Pulmonary artery endothelial cell (primary cell): ENCODE results near the gene ADAMTS13. TPM values are rescaled to one million over a fixed set of nuclear protein-coding genes. Genes with fewer than 3 reads are reported as not detected.

Experiments used
- DNase-seq: peaks from one replicate; pipeline ENCODE4 v3.0.0-alpha.2; 2011; ENCODE audit warnings: low read depth, low spot score
- total RNA-seq: library from RNA; depleted of rRNA; stranded (reverse); fragments of >200 nt; gene quantifications from 2 replicates; pipeline ENCODE4 v1.2.3, GENCODE V29; 2014

Gene ADAMTS13
- total RNA-seq, 1 donor from 2014 or later, result 0.66 TPM

- no peak for DNase-seq
These were observed 32.2 kb downstream of the ADAMTS13 start for GRCh38 chr9:133454325-133454724.

- no peak for DNase-seq
These were observed 32.9 kb downstream of the ADAMTS13 start for GRCh38 chr9:133454943-133455673.

- DNase-seq, result no peak
These were observed 33.8 kb downstream of the ADAMTS13 start for GRCh38 chr9:133455936-133456335.

- no peak for DNase-seq
These were observed 34.2 kb downstream of the ADAMTS13 start for GRCh38 chr9:133456409-133456808.

- no peak for DNase-seq
These were observed 35.1 kb downstream of the ADAMTS13 start for GRCh38 chr9:133457233-133457632.

GRCh38 chr9:133457748-133458147, 35.6 kb downstream of the ADAMTS13 start:
- no peak for DNase-seq

GRCh38 chr9:133458643-133459312, 36.6 kb downstream of the ADAMTS13 start:
- no peak for DNase-seq

GRCh38 chr9:133459476-133460404, 37.6 kb downstream of the ADAMTS13 start, which contains the start of gene CACFD1:
Gene CACFD1 (plus strand): TSS chr9:133459978. CDS start chr9:133460067, 89 bp downstream.
- DNase-seq, result peak; percentile 74

GRCh38 chr9:133460405-133461175, 38.4 kb downstream of the ADAMTS13 start:
- no peak for DNase-seq

GRCh38 chr9:133461975-133462374, 39.8 kb downstream of the ADAMTS13 start:
- DNase-seq, result no peak

- no peak for DNase-seq
These were observed 41.2 kb downstream of the ADAMTS13 start for GRCh38 chr9:133463234-133463863.

- no peak for DNase-seq
These were observed 41.9 kb downstream of the ADAMTS13 start for GRCh38 chr9:133463864-133464615.

- DNase-seq, result no peak
These were observed 42.5 kb downstream of the ADAMTS13 start for GRCh38 chr9:133464638-133465037.

- DNase-seq, result no peak
These were observed 43.8 kb downstream of the ADAMTS13 start for GRCh38 chr9:133465984-133466383.

GRCh38 chr9:133467101-133467500, 44.9 kb downstream of the ADAMTS13 start:
- DNase-seq, result no peak

GRCh38 chr9:133468374-133468773, 46.2 kb downstream of the ADAMTS13 start:
- DNase-seq, result no peak

- DNase-seq, result no peak
These were observed 46.7 kb downstream of the ADAMTS13 start for GRCh38 chr9:133468777-133469421.

- no peak for DNase-seq
These were observed 48.3 kb downstream of the ADAMTS13 start for GRCh38 chr9:133470427-133470924.

- DNase-seq, result no peak
These were observed 48.8 kb downstream of the ADAMTS13 start for GRCh38 chr9:133470988-133471387.
